Measurements from ENCODE around the gene CCR3.

The CCR3 gene

DNA sequence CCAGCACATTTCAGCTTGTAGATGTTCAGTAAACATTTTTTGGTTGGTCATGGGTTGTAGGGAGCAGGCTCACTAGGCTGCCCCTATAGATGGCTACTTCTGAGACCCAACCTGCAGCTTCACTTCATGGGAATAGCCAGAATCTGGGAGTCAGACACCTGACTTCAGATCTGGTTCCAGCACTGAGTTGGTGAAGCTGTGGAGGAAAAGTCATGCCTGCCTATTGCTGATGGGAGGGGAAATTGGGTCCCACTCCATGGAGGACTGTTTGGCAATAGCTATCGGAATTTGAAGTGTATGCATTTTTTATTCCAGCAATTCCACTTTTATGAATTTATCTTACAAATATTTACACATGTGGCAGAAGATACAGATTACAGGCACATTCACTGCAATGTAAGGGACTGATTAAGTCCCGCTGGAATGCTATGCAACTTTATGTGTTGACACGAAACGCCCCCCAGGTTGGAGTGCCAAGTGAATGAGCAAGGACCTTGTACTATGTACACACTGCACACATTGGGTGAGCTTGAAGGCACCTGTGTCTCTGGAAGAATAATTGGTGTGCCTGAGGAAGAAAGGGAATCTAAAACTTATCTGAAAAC lies 26.3 kb upstream of the CCR3 start:
- Histone ChIP-seq H3K9ac (no peak overlapping the region), H3K4me1 (no peaks in the 10 kb centered on the region), H3K27ac (no peak overlapping the region), H3K79me2 (no peaks in the 10 kb centered on the region), H3K4me2 (ENCODE audit: low read length) (no peak overlapping the region), H3K36me3 (ENCODE audit: control insufficient read depth, insufficient read depth, low read length) (no peaks in the 10 kb centered on the region), H3K4me3 (ENCODE audit: low read depth, low read length) (no peak overlapping the region), H3K27me3 (ENCODE audit: control insufficient read depth, insufficient read depth, low read length) (no peaks in the 10 kb centered on the region), H3K9me3 (ENCODE audit: control insufficient read depth, low read length) (no peaks in the 10 kb centered on the region), H2AFZ (no peak overlapping the region)
- TF ChIP-seq, protein P1, sequence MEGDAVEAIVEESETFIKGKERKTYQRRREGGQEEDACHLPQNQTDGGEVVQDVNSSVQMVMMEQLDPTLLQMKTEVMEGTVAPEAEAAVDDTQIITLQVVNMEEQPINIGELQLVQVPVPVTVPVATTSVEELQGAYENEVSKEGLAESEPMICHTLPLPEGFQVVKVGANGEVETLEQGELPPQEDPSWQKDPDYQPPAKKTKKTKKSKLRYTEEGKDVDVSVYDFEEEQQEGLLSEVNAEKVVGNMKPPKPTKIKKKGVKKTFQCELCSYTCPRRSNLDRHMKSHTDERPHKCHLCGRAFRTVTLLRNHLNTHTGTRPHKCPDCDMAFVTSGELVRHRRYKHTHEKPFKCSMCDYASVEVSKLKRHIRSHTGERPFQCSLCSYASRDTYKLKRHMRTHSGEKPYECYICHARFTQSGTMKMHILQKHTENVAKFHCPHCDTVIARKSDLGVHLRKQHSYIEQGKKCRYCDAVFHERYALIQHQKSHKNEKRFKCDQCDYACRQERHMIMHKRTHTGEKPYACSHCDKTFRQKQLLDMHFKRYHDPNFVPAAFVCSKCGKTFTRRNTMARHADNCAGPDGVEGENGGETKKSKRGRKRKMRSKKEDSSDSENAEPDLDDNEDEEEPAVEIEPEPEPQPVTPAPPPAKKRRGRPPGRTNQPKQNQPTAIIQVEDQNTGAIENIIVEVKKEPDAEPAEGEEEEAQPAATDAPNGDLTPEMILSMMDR (IDR thresholded peaks at IDR 0.05) = no peak

DNA sequence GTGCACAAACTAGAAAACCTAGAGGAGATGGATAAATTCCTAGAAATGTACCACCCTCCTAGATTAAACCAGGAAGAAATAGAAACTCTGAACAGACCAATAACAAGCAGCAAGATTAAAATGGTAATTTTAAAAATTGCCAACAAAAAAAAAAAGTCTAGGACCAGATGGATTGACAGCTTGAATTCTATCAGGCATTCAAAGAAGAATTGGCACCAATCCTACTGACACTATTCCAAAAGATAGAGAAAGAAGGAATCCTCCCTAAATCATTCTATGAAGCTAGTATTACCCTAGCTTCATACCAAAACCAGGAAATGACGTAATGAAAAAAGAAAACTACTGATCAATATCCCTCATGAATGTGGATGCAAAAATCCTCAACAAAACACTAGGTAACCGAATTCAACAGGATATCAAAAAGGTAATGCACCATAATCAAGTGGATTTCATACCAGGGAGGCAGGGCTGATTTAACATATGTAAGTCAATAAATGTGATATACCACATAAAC lies 24.0 kb upstream of the CCR3 start:
- no peak overlapping the region for H2AFZ ChIP-seq
- no peaks in the 10 kb centered on the region for H3K36me3 ChIP-seq (ENCODE audit: control insufficient read depth, insufficient read depth, low read length)
- H3K9ac ChIP-seq = no peak overlapping the region
- H3K4me1 ChIP-seq = no peaks in the 10 kb centered on the region
- no peak overlapping the region for H3K27ac ChIP-seq
- TF ChIP-seq, protein P1 (IDR thresholded peaks at IDR 0.05) = no peak
- no peak overlapping the region for H3K4me3 ChIP-seq (ENCODE audit: low read depth, low read length)
- no peaks in the 10 kb centered on the region for H3K27me3 ChIP-seq (ENCODE audit: control insufficient read depth, insufficient read depth, low read length)
- no peaks in the 10 kb centered on the region for H3K9me3 ChIP-seq (ENCODE audit: control insufficient read depth, low read length)
- H3K79me2 ChIP-seq = no peaks in the 10 kb centered on the region
- H3K4me2 ChIP-seq (ENCODE audit: low read length) = no peak overlapping the region

DNA sequence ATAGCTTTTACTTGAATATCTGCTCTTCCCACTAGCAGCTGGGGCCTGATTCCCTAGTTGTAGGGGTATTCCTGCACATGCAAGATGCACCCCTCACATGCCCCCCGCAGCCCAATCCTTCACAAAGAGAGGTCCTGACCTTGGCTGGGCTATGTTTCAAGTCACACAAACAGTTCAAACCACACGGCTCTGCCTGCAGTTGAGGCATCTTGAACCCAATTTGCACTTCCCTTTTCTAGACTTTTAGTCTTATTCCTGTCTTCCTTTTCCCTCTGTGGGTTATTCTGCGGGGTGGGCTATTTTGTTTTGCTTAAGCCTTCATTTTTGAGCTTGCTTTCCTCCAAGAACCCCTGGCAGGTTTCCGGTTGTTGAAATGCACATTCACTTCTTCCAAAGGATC lies 20.9 kb upstream of the CCR3 start:
- Histone ChIP-seq H2AFZ (no peak overlapping the region), H3K4me3 (ENCODE audit: low read depth, low read length) (no peak overlapping the region), H3K9ac (no peak overlapping the region), H3K79me2 (no peaks in the 10 kb centered on the region), H3K9me3 (ENCODE audit: control insufficient read depth, low read length) (no peaks in the 10 kb centered on the region), H3K4me1 (no peaks in the 10 kb centered on the region), H3K36me3 (ENCODE audit: control insufficient read depth, insufficient read depth, low read length) (no peaks in the 10 kb centered on the region), H3K4me2 (ENCODE audit: low read length) (no peak overlapping the region), H3K27ac (no peak overlapping the region), H3K27me3 (ENCODE audit: control insufficient read depth, insufficient read depth, low read length) (no peaks in the 10 kb centered on the region)
- TF ChIP-seq, protein P1 (IDR thresholded peaks at IDR 0.05) = no peak

DNA sequence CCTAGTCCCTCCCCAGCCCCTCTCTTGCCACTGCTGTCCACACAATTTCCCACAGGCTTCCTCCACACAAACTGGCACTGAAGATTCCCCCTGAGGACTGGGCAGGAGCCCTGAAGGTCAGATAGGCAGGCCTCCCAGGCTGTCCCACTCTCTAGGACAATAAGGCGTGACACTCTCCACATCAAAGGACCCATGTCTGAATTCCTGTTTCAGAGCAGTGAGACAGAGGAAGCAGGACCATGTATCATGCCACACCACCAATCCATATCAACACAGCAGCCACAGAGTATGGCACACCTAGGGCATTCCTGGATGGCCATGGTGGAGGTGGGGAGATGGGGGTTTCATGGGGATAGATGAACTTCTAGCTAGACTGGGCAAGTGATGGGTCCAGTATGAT lies 20.3 kb upstream of the CCR3 start:
- TF ChIP-seq, protein P1 (IDR thresholded peaks at IDR 0.05) = no peak
- H3K9ac ChIP-seq = no peak overlapping the region
- no peaks in the 10 kb centered on the region for H3K36me3 ChIP-seq (ENCODE audit: control insufficient read depth, insufficient read depth, low read length)
- H3K9me3 ChIP-seq (ENCODE audit: control insufficient read depth, low read length) = no peaks in the 10 kb centered on the region
- no peaks in the 10 kb centered on the region for H3K27me3 ChIP-seq (ENCODE audit: control insufficient read depth, insufficient read depth, low read length)
- H3K4me2 ChIP-seq (ENCODE audit: low read length) = no peak overlapping the region
- no peaks in the 10 kb centered on the region for H3K4me1 ChIP-seq
- no peak overlapping the region for H3K4me3 ChIP-seq (ENCODE audit: low read depth, low read length)
- no peaks in the 10 kb centered on the region for H3K79me2 ChIP-seq
- no peak overlapping the region for H2AFZ ChIP-seq
- H3K27ac ChIP-seq = no peak overlapping the region
